ENCODE measurements around the gene HAPSTR1. TPM values are rescaled to one million over a fixed set of nuclear protein-coding genes. Genes with fewer than 3 reads are reported as not detected.
"Not testable (repeated sequence)": the region's sequence is repeated elsewhere in the genome, so short reads cannot be mapped to it uniquely, and the experiment has no call there.

The HAPSTR1 gene
- total RNA-seq: 100 to 1,000 TPM in 2 of 5 donors, 10 to 100 TPM in 3; 79.3 to 123 (median 87.1) TPM
- 113 TPM for total RNA-seq (2013)
- 153 to 385 (median 212) reads per million in 29 experiments for total RNA-seq

- POLR2A ChIA-PET: interaction anchor here (0.5 to 3.4 kb wide), 20 partner anchors 8 to 1846 kb away, joined by 3 to 78 read pairs (median 4); no protein-coding TSS in a partner anchor
- peaks cover 24 to 32% of the 10 kb centered on the region in 2 experiments for H3K4me1 ChIP-seq (ENCODE audit: control insufficient read depth in 1 of 2, extremely low read depth in 1 of 2, insufficient read depth in 2 of 2, low read length in 2 of 2)
- H3K9me3 Mint-ChIP-seq: no peaks in the 10 kb centered on the region
- peak within 1 kb of the TSS; percentile 94 to 100 (median 100) for H3K4me3 Mint-ChIP-seq
- ATAC-seq (replicated peaks in 1 of 4) (peak; percentile 86 to 90 (median 88)), DNase-seq (peak; percentile 93 to 100 (median 99))
- peaks cover 0 to 16% of the 10 kb centered on the region in 2 donors for H3K36me3 ChIP-seq (ENCODE audit: control insufficient read depth in 2 of 2, extremely low read depth in 1 of 2, insufficient read depth in 1 of 2, low read length in 1 of 2)
- peak within 1 kb of the TSS; percentile 81 to 96 for H3K4me3 ChIP-seq (ENCODE audit: control insufficient read depth in 1 of 2, extremely low read depth in 1 of 2, low read length in 1 of 2)
- no peaks in the 10 kb centered on the region for H3K27me3 Mint-ChIP-seq
- CTCF ChIA-PET: interaction anchor here in 1 of 2 donors (0.5 to 1.8 kb wide), 8 partner anchors 9 to 274 kb away, joined by 3 to 11 read pairs (median 6); no protein-coding TSS in a partner anchor
- no peaks in the 10 kb centered on the region for H3K9me3 ChIP-seq
- peaks cover 37 to 44% (median 38%) of the 10 kb centered on the region in 3 donors for H3K4me1 Mint-ChIP-seq
- no peaks in the 10 kb centered on the region for H3K27me3 ChIP-seq (replicated peaks in 1 of 2; ENCODE audit: control insufficient read depth in 2 of 2, extremely low read depth in 1 of 2, insufficient read depth in 2 of 2, low read length in 1 of 2)
- WGBS (ENCODE audit: insufficient coverage): under 1% methylated on average over 64 of the region's 79 CpGs
- peak within 1 kb of the TSS; percentile 90 for H3K27ac ChIP-seq (ENCODE audit: low read length)
- peaks cover 25% of the 10 kb centered on the region for H3K36me3 Mint-ChIP-seq
- peak within 1 kb of the TSS; percentile 93 to 94 for H3K27ac Mint-ChIP-seq
Measured at GRCh38 chr16:9090960-9091866, at the start of gene HAPSTR1. Gene HAPSTR1, plus strand, starts transcription at chr16:9091644. Its CDS starts 401 bp downstream, at chr16:9092045.

- Histone ChIP-seq H3K4me3 (ENCODE audit: control insufficient read depth in 1 of 2, extremely low read depth in 1 of 2, low read length in 1 of 2) (no peak overlapping the region), H3K9me3 (no peaks in the 10 kb centered on the region), H3K27me3 (replicated peaks in 1 of 2; ENCODE audit: control insufficient read depth in 2 of 2, extremely low read depth in 1 of 2, insufficient read depth in 2 of 2, low read length in 1 of 2) (peaks cover 0 to 4% of the 10 kb centered on the region in 2 experiments), H3K4me1 (ENCODE audit: control insufficient read depth in 1 of 2, extremely low read depth in 1 of 2, insufficient read depth in 2 of 2, low read length in 2 of 2) (peaks cover 0 to 1% of the 10 kb centered on the region in 2 experiments), H3K36me3 (ENCODE audit: control insufficient read depth in 2 of 2, extremely low read depth in 1 of 2, insufficient read depth in 1 of 2, low read length in 1 of 2) (no peaks in the 10 kb centered on the region), H3K27ac (ENCODE audit: low read length) (no peak overlapping the region)
- ChIA-PET CTCF (no interaction called here), POLR2A (no interaction called here)
- DNase-seq: no peak
- peaks cover 2% of the 10 kb centered on the region for H3K36me3 Mint-ChIP-seq
- H3K9me3 Mint-ChIP-seq: peaks cover 2 to 12% (median 4%) of the 10 kb centered on the region in 3 donors
- H3K27me3 Mint-ChIP-seq: peaks cover 0 to 2% of the 10 kb centered on the region in 2 donors
- ATAC-seq (replicated peaks in 1 of 4): no peak
- H3K27ac Mint-ChIP-seq: no peak overlapping the region
- H3K4me3 Mint-ChIP-seq: no peak overlapping the region
- peaks cover 0 to 3% (median 0%) of the 10 kb centered on the region in 3 donors for H3K4me1 Mint-ChIP-seq
- no CpG with 5 or more reads among the region's 5 CpGs for WGBS (ENCODE audit: insufficient coverage)
Measured at GRCh38 chr16:9042533-9042932, 48.9 kb upstream of the HAPSTR1 start.

GRCh38 chr16:9042964-9043680, 48.3 kb upstream of the HAPSTR1 start:
- ChIA-PET CTCF (no interaction called here), POLR2A (no interaction called here)
- H3K27ac ChIP-seq (ENCODE audit: low read length): no peak overlapping the region
- no peaks in the 10 kb centered on the region for H3K36me3 ChIP-seq (ENCODE audit: control insufficient read depth in 2 of 2, extremely low read depth in 1 of 2, insufficient read depth in 1 of 2, low read length in 1 of 2)
- Mint-ChIP-seq H3K9me3 (peaks cover 2 to 12% (median 4%) of the 10 kb centered on the region in 3 donors), H3K27me3 (peaks cover 0 to 2% of the 10 kb centered on the region in 2 donors), H3K27ac (no peak overlapping the region), H3K4me3 (no peak overlapping the region), H3K36me3 (peaks cover 2% of the 10 kb centered on the region), H3K4me1 (peaks cover 0 to 8% (median 5%) of the 10 kb centered on the region in 3 donors)
- peaks cover 0 to 7% of the 10 kb centered on the region in 2 experiments for H3K4me1 ChIP-seq (ENCODE audit: control insufficient read depth in 1 of 2, extremely low read depth in 1 of 2, insufficient read depth in 2 of 2, low read length in 2 of 2)
- no peak for ATAC-seq (replicated peaks in 1 of 4)
- H3K9me3 ChIP-seq: no peaks in the 10 kb centered on the region
- no peak overlapping the region for H3K4me3 ChIP-seq (ENCODE audit: control insufficient read depth in 1 of 2, extremely low read depth in 1 of 2, low read length in 1 of 2)
- no peak for DNase-seq
- peaks cover 0 to 4% of the 10 kb centered on the region in 2 experiments for H3K27me3 ChIP-seq (replicated peaks in 1 of 2; ENCODE audit: control insufficient read depth in 2 of 2, extremely low read depth in 1 of 2, insufficient read depth in 2 of 2, low read length in 1 of 2)
- WGBS (ENCODE audit: insufficient coverage): 66% methylated on average over 10 of the region's 15 CpGs

GRCh38 chr16:9045562-9045961, 45.9 kb upstream of the HAPSTR1 start:
- CTCF ChIA-PET; H3K36me3 ChIP-seq (ENCODE audit: control insufficient read depth in 2 of 2, extremely low read depth in 1 of 2, insufficient read depth in 1 of 2, low read length in 1 of 2): not testable (repeated sequence)
- WGBS (ENCODE audit: insufficient coverage): no CpG with 5 or more reads among the region's 3 CpGs

GRCh38 chr16:9046667-9047055, 44.8 kb upstream of the HAPSTR1 start:
- Histone ChIP-seq H3K9me3 (no peaks in the 10 kb centered on the region), H3K27me3 (replicated peaks in 1 of 2; ENCODE audit: control insufficient read depth in 2 of 2, extremely low read depth in 1 of 2, insufficient read depth in 2 of 2, low read length in 1 of 2) (peaks cover 0 to 8% of the 10 kb centered on the region in 2 experiments), H3K4me1 (ENCODE audit: control insufficient read depth in 1 of 2, extremely low read depth in 1 of 2, insufficient read depth in 2 of 2, low read length in 2 of 2) (peaks cover 0 to 8% of the 10 kb centered on the region in 2 experiments), H3K36me3 (ENCODE audit: control insufficient read depth in 2 of 2, extremely low read depth in 1 of 2, insufficient read depth in 1 of 2, low read length in 1 of 2) (no peaks in the 10 kb centered on the region), H3K27ac (ENCODE audit: low read length) (no peak overlapping the region), H3K4me3 (ENCODE audit: control insufficient read depth in 1 of 2, extremely low read depth in 1 of 2, low read length in 1 of 2) (no peak overlapping the region)
- no peak overlapping the region for H3K27ac Mint-ChIP-seq
- ChIA-PET POLR2A (no interaction called here), CTCF (interaction anchor here (0.5 to 0.7 kb wide), 3 partner anchors 15 to 185 kb away, joined by 3 to 8 read pairs (median 5); no protein-coding TSS in a partner anchor)
- ATAC-seq (replicated peaks in 1 of 4) (no peak), DNase-seq (no peak)
- peaks cover 0 to 4% of the 10 kb centered on the region in 2 donors for H3K27me3 Mint-ChIP-seq
- H3K4me1 Mint-ChIP-seq: peaks cover 0 to 9% (median 5%) of the 10 kb centered on the region in 3 donors
- H3K36me3 Mint-ChIP-seq: peaks cover 2% of the 10 kb centered on the region
- H3K4me3 Mint-ChIP-seq: no peak overlapping the region
- peaks cover 2 to 12% (median 4%) of the 10 kb centered on the region in 3 donors for H3K9me3 Mint-ChIP-seq
- no CpG with 5 or more reads among the region's 1 CpG for whole genome bisulfite sequencing (ENCODE audit: insufficient coverage)

More at GRCh38 chr16:9045562-9045961, 45.9 kb upstream of the HAPSTR1 start:
- H3K4me3 Mint-ChIP-seq; ATAC-seq (replicated peaks in 1 of 4); DNase-seq; H3K9me3 ChIP-seq; H3K4me1 Mint-ChIP-seq; H3K4me3 ChIP-seq (ENCODE audit: control insufficient read depth in 1 of 2, extremely low read depth in 1 of 2, low read length in 1 of 2); H3K27ac ChIP-seq (ENCODE audit: low read length); H3K27ac Mint-ChIP-seq; H3K4me1 ChIP-seq (ENCODE audit: control insufficient read depth in 1 of 2, extremely low read depth in 1 of 2, insufficient read depth in 2 of 2, low read length in 2 of 2); H3K27me3 ChIP-seq (replicated peaks in 1 of 2; ENCODE audit: control insufficient read depth in 2 of 2, extremely low read depth in 1 of 2, insufficient read depth in 2 of 2, low read length in 1 of 2); POLR2A ChIA-PET; H3K36me3 Mint-ChIP-seq; H3K27me3 Mint-ChIP-seq: not testable (repeated sequence)
- peaks cover 2 to 12% (median 4%) of the 10 kb centered on the region in 3 donors for H3K9me3 Mint-ChIP-seq
